Measurements from ENCODE around the gene AGAP1. TPM values are rescaled to one million over a fixed set of nuclear protein-coding genes. Genes with fewer than 3 reads are reported as not detected.

The AGAP1 gene
- total and polyA plus RNA-seq, 4 donors, result 2.0 to 8.5 (median 5.4) TPM

GRCh38 chr2:235856151-235856854 lies 362.5 kb downstream of the AGAP1 start:
- H3K4me1 ChIP-seq (ENCODE audit: control insufficient read depth in 4 of 4, insufficient read depth in 4 of 4, low read length in 3 of 4), result no peaks in the 10 kb centered on the region
- H3K4me3 ChIP-seq (ENCODE audit: low read depth in 1 of 3, low read length in 3 of 3), result no peak overlapping the region
- no peak overlapping the region for H3K27ac ChIP-seq (ENCODE audit: low read depth in 1 of 2, low read length in 2 of 2)
- no peak for DNase-seq (ENCODE audit: low spot score)
- no peaks in the 10 kb centered on the region for H3K36me3 ChIP-seq (ENCODE audit: control insufficient read depth in 4 of 4, insufficient read depth in 3 of 4, low read depth in 1 of 4, low read length in 3 of 4)
- 98% methylated on average over 11 of the region's 11 CpGs for WGBS
- no peaks in the 10 kb centered on the region for H3K27me3 ChIP-seq (ENCODE audit: control insufficient read depth in 4 of 4, insufficient read depth in 4 of 4, low read length in 3 of 4)
- no peak for TF ChIP-seq FOXA1 (IDR thresholded peaks at IDR 0.05)
- no peak for TF ChIP-seq ZBTB33 (IDR thresholded peaks at IDR 0.05)
- TF ChIP-seq CTCF (IDR thresholded peaks at IDR 0.05; ENCODE audit: low read depth, low read length, missing input control), result no peak
- TF ChIP-seq HNF4A (conservative IDR thresholded peaks at IDR 0.05), result no peak
- no peak for TF ChIP-seq RXRA (IDR thresholded peaks at IDR 0.05)
- TF ChIP-seq FOXA2 (IDR thresholded peaks at IDR 0.05), result no peak
- no peak for TF ChIP-seq GABPA (IDR thresholded peaks at IDR 0.05 in 1 of 2, conservative IDR thresholded peaks at IDR 0.05 in 1 of 2)
- TF ChIP-seq MAX (IDR thresholded peaks at IDR 0.05), result no peak
- H3K9ac ChIP-seq (ENCODE audit: low read depth in 1 of 2, low read length in 2 of 2), result no peak overlapping the region
- H3K9me3 ChIP-seq (ENCODE audit: control insufficient read depth in 4 of 4, low read length in 3 of 4), result no peaks in the 10 kb centered on the region

GRCh38 chr2:235857598-235857997 lies 363.8 kb downstream of the AGAP1 start:
- H3K9ac ChIP-seq (ENCODE audit: low read depth in 1 of 2, low read length in 2 of 2), result no peak overlapping the region
- WGBS, result 96% methylated on average over 4 of the region's 4 CpGs
- no peak for TF ChIP-seq YY1 (IDR thresholded peaks at IDR 0.05)
- no peak for TF ChIP-seq NR2F2 (IDR thresholded peaks at IDR 0.05)
- TF ChIP-seq GABPA (IDR thresholded peaks at IDR 0.05 in 1 of 2, conservative IDR thresholded peaks at IDR 0.05 in 1 of 2), result no peak
- no peak for TF ChIP-seq FOXA1 (IDR thresholded peaks at IDR 0.05)
- TF ChIP-seq ZBTB33 (IDR thresholded peaks at IDR 0.05), result no peak
- TF ChIP-seq TAF1 (conservative IDR thresholded peaks at IDR 0.05), result no peak
- TF ChIP-seq EGR1 (IDR thresholded peaks at IDR 0.05; ENCODE audit: low read depth in 2 of 2), result no peak
- no peak for TF ChIP-seq HNF4G (IDR thresholded peaks at IDR 0.05)
- no peak for TF ChIP-seq CTCF (IDR thresholded peaks at IDR 0.05; ENCODE audit: low read depth, low read length, missing input control)
- TF ChIP-seq RAD21 (IDR thresholded peaks at IDR 0.05), result no peak
- no peak for TF ChIP-seq RXRA (IDR thresholded peaks at IDR 0.05)
- TF ChIP-seq HNF4A (conservative IDR thresholded peaks at IDR 0.05), result no peak
- no peak for TF ChIP-seq SP1 (IDR thresholded peaks at IDR 0.05)
- TF ChIP-seq JUND (IDR thresholded peaks at IDR 0.05), result no peak
- no peak for TF ChIP-seq FOXA2 (IDR thresholded peaks at IDR 0.05)
- TF ChIP-seq ATF3 (IDR thresholded peaks at IDR 0.05), result no peak
- TF ChIP-seq REST (IDR thresholded peaks at IDR 0.05), result no peak
- no peak for TF ChIP-seq MAX (IDR thresholded peaks at IDR 0.05)

More at GRCh38 chr2:235857598-235857997, 363.8 kb downstream of the AGAP1 start:
- Histone ChIP-seq H3K4me3 (ENCODE audit: low read depth in 1 of 3, low read length in 3 of 3) (no peak overlapping the region), H3K9me3 (ENCODE audit: control insufficient read depth in 4 of 4, low read length in 3 of 4) (no peaks in the 10 kb centered on the region), H3K36me3 (ENCODE audit: control insufficient read depth in 4 of 4, insufficient read depth in 3 of 4, low read depth in 1 of 4, low read length in 3 of 4) (no peaks in the 10 kb centered on the region), H3K27ac (ENCODE audit: low read depth in 1 of 2, low read length in 2 of 2) (no peak overlapping the region), H3K27me3 (ENCODE audit: control insufficient read depth in 4 of 4, insufficient read depth in 4 of 4, low read length in 3 of 4) (no peaks in the 10 kb centered on the region), H3K4me1 (ENCODE audit: control insufficient read depth in 4 of 4, insufficient read depth in 4 of 4, low read length in 3 of 4) (no peaks in the 10 kb centered on the region)
- no peak for DNase-seq (ENCODE audit: low spot score)

Measured in liver (tissue), 9 donors.